ENCODE data around the gene C3orf22.

- TF ChIP-seq CTCF (IDR thresholded peaks at IDR 0.05) (no peak), POLR2A (IDR thresholded peaks at IDR 0.05) (no peak)
These were observed 971 bp downstream of the C3orf22 start for GRCh38 chr3:126557761-126558160.

Data from ovary (tissue), 3 donors.